Osteocyte (in vitro differentiated cells): ENCODE measurements around the gene GALNT2. TPM values are rescaled to one million over a fixed set of nuclear protein-coding genes. Genes with fewer than 3 reads are reported as not detected.

Experiments
- DNase-seq: peaks from one replicate; pipeline ENCODE4 v3.0.0; 2021; ENCODE audit warnings: mixed read lengths; ENCODE audit not compliant: unreplicated experiment; ENCODE audit errors: extremely low spot score
- H3K27ac Mint-ChIP-seq: one replicate; pipeline ENCODE4 v1.8.0; 2021; ENCODE audit warnings: mild to moderate bottlenecking, mixed read lengths; ENCODE audit not compliant: unreplicated experiment
- H3K27me3 Mint-ChIP-seq: one replicate; pipeline ENCODE4 v1.8.0; 2021; ENCODE audit warnings: mixed read lengths; ENCODE audit not compliant: unreplicated experiment
- H3K36me3 Mint-ChIP-seq: one replicate; pipeline ENCODE4 v1.8.0; 2021; ENCODE audit warnings: mixed read lengths; ENCODE audit not compliant: unreplicated experiment
- H3K4me1 Mint-ChIP-seq: one replicate; pipeline ENCODE4 v1.8.0; 2021; ENCODE audit warnings: mixed read lengths; ENCODE audit not compliant: unreplicated experiment
- H3K4me3 Mint-ChIP-seq: one replicate; pipeline ENCODE4 v1.8.0; 2021; ENCODE audit warnings: mild to moderate bottlenecking, moderate library complexity, mixed read lengths; ENCODE audit not compliant: unreplicated experiment
- H3K9me3 Mint-ChIP-seq: one replicate; pipeline ENCODE4 v1.8.0; 2021; ENCODE audit warnings: mixed read lengths; ENCODE audit not compliant: unreplicated experiment
- CTCF ChIP-seq: fragments of 200-600 bp; sonication (generic); IDR thresholded peaks from 2 replicates; pipeline ENCODE4 v1.5.0; 2021; ENCODE audit warnings: antibody characterized with exemption, mild to moderate bottlenecking, moderate library complexity
- total RNA-seq: library from RNA; stranded (reverse); gene quantifications from 2 replicates; pipeline ENCODE4 v1.2.1, GENCODE V29; 2021

Gene GALNT2
- total RNA-seq, 1 donor from 2014 or later, result 149 TPM

- Mint-ChIP-seq H3K27ac (peak overlapping the region; percentile 98), H3K4me1 (peaks cover 75% of the 10 kb centered on the region), H3K27me3 (no peaks in the 10 kb centered on the region), H3K9me3 (no peaks in the 10 kb centered on the region), H3K36me3 (peaks cover 3% of the 10 kb centered on the region), H3K4me3 (no peak overlapping the region)
- TF ChIP-seq CTCF, result no peak
- peak; percentile 48 for DNase-seq
These were observed 18.1 kb downstream of the GALNT2 start for GRCh38 chr1:230085178-230085515.

GRCh38 chr1:230086151-230086550 lies 19.1 kb downstream of the GALNT2 start:
- H3K36me3 Mint-ChIP-seq, result peaks cover 5% of the 10 kb centered on the region
- H3K9me3 Mint-ChIP-seq, result no peaks in the 10 kb centered on the region
- TF ChIP-seq CTCF, result no peak
- peak overlapping the region; percentile 98 for H3K27ac Mint-ChIP-seq
- no peak overlapping the region for H3K4me3 Mint-ChIP-seq
- DNase-seq, result no peak
- H3K4me1 Mint-ChIP-seq, result peaks cover 84% of the 10 kb centered on the region
- H3K27me3 Mint-ChIP-seq, result no peaks in the 10 kb centered on the region

GRCh38 chr1:230087028-230087716 lies 20.1 kb downstream of the GALNT2 start:
- no peak for DNase-seq
- no peak for TF ChIP-seq CTCF
- no peak overlapping the region for H3K4me3 Mint-ChIP-seq
- H3K36me3 Mint-ChIP-seq, result peaks cover 7% of the 10 kb centered on the region
- no peaks in the 10 kb centered on the region for H3K9me3 Mint-ChIP-seq
- H3K4me1 Mint-ChIP-seq, result peaks cover 94% of the 10 kb centered on the region
- peak overlapping the region; percentile 98 for H3K27ac Mint-ChIP-seq
- H3K27me3 Mint-ChIP-seq, result no peaks in the 10 kb centered on the region

- Mint-ChIP-seq H3K27ac (peak overlapping the region; percentile 98), H3K9me3 (no peaks in the 10 kb centered on the region), H3K27me3 (no peaks in the 10 kb centered on the region), H3K36me3 (peaks cover 7% of the 10 kb centered on the region), H3K4me1 (peaks cover 91% of the 10 kb centered on the region), H3K4me3 (no peak overlapping the region)
- DNase-seq, result no peak
- TF ChIP-seq CTCF, result no peak
These were observed 20.7 kb downstream of the GALNT2 start for GRCh38 chr1:230087717-230088105.

- Mint-ChIP-seq H3K36me3 (peaks cover 12% of the 10 kb centered on the region), H3K4me3 (peak overlapping the region; percentile 30), H3K27me3 (no peaks in the 10 kb centered on the region), H3K9me3 (no peaks in the 10 kb centered on the region), H3K4me1 (peaks cover 83% of the 10 kb centered on the region), H3K27ac (peak overlapping the region; percentile 98)
- no peak for DNase-seq
- no peak for TF ChIP-seq CTCF
These were observed 23.2 kb downstream of the GALNT2 start for GRCh38 chr1:230090194-230090711.
